ENCODE results near the gene EVPLL.

DNA sequence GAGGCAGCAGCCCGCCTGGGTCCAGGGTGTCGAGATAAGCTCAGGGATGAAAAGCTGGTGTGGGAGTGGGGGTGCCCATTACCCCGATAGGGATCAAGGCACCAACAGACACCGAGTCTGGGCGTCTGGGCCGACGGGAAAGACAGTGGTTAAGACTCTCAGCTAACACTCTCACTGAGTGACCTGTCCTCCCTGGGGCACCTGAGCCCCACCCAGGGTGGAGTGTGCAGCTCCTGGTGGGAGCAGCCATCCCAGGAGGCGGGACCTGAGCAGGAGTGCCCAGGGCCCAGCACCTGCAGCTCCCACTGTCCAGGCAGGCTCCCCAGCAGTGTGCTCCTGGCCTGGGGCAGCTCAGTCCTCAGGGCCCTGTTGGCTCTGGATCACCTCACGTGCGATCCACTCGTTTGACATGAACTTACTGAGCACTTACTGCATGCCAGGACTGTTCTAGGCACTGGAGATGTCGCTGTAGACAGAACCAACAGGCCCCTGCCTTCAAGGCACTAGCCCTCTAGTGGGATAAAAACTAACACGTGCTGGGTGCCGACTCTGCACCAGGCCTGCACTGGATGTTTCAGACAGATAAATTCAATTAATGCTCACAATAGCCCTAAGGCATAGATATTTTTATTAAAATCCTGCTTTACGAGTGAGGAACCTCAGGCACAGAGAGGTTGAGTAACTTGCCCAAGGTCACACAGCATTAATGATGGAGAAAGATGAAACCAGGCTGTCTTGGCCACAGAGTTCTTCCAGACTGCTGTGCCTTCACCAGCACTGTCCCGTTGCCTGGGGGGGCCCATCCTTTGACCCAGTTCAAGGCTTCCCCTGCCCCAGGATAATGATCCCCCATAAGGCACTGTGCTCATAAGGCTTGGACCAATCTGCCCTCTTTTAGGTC lies 1.9 kb downstream of the EVPLL start:
- TF ChIP-seq, protein P1, sequence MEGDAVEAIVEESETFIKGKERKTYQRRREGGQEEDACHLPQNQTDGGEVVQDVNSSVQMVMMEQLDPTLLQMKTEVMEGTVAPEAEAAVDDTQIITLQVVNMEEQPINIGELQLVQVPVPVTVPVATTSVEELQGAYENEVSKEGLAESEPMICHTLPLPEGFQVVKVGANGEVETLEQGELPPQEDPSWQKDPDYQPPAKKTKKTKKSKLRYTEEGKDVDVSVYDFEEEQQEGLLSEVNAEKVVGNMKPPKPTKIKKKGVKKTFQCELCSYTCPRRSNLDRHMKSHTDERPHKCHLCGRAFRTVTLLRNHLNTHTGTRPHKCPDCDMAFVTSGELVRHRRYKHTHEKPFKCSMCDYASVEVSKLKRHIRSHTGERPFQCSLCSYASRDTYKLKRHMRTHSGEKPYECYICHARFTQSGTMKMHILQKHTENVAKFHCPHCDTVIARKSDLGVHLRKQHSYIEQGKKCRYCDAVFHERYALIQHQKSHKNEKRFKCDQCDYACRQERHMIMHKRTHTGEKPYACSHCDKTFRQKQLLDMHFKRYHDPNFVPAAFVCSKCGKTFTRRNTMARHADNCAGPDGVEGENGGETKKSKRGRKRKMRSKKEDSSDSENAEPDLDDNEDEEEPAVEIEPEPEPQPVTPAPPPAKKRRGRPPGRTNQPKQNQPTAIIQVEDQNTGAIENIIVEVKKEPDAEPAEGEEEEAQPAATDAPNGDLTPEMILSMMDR (conservative IDR thresholded peaks at IDR 0.05; ENCODE audit: low read depth, low read length): no peak
- no peak for TF ChIP-seq POLR2A (IDR thresholded peaks at IDR 0.05; ENCODE audit: low read depth, low read length)
- TF ChIP-seq CEBPB (IDR thresholded peaks at IDR 0.05; ENCODE audit: low read depth, low read length): no peak
- TF ChIP-seq MAZ (IDR thresholded peaks at IDR 0.05; ENCODE audit: borderline replicate concordance, low read depth, low read length): no peak
- no peak for TF ChIP-seq BHLHE40 (IDR thresholded peaks at IDR 0.05; ENCODE audit: low read depth, low read length)
- no peak for TF ChIP-seq FOS (IDR thresholded peaks at IDR 0.05; ENCODE audit: low read depth, low read length)
- no peak for TF ChIP-seq SMC3 (IDR thresholded peaks at IDR 0.05; ENCODE audit: low read depth, low read length)
- no peak for TF ChIP-seq NFE2L2 (IDR thresholded peaks at IDR 0.05; ENCODE audit: low read depth, low read length)
- no peak for TF ChIP-seq CHD1 (IDR thresholded peaks at IDR 0.05; ENCODE audit: low read depth, low read length)
- no peak for TF ChIP-seq RFX5 (IDR thresholded peaks at IDR 0.05; ENCODE audit: low read depth, low read length)
